COR-L47 (cell line): ENCODE results near the gene C2CD5.

Source experiments
- DNase-seq: peaks from one replicate; lab custom pipeline; 2025; lab: John Stamatoyannopoulos, UW

Gene C2CD5

DNA sequence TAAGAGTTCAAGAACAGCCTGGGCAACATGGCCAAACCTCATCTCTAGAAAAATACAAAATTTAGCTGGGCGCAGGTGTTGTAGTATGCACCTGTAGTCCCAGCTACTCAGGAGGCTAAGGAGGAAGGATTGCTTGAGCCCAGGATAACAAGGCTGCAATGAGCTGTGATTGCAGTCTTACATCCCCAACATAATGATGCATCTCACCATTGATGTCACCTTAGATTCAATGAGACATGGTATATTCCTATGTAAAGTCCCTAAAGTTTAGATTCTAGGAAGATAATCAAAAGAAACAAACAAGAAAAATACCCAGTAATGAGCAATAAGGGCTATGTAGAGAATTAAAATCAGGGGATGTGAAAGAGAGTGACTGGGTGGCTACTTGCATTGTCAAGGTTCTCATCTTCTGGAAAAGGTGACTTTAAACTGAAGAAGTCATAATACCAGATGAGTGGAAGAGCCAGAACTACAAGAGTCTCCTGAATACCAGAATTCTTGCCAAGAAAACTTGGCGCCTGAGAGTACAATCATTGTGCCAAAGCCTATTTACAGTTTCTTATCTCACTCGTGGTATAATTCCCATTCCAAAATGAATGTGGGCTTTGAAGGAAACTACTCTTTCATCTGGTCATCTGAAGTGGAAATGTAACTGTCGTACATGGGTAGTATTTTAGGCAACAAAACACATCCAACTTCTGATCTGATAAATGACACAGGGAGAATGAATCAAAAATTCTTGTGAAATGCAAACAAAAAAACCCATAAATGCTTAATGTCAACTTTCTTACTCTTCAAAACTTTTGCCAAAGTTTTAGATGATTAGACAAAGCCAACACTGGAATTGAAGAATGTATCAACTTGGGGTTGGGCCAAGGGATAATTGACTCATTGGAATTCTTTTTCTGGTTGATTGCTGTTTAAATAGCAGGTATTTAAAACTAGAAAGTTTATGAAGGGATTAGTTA is 128.7 kb downstream of the C2CD5 start:
- DNase-seq, result no peak

DNA sequence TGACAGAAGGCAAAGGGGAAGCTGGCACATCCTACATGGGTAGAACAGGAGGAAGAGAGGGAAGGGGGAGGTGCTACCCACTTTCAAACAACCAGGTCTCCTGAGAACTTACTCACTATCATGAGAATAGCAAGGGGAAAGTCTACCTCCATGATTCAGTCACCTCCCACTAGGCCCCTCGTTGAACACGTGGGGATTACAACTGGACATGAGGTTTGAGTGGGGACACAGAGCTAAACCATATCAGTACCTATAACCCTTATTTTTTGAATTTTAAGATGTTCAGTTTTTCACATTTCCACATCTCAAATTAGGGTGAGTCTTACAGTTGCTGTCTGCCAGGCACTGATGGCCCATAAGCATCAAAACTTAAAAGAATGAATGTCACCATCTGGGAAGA is 129.6 kb downstream of the C2CD5 start:
- DNase-seq, result no peak

DNA sequence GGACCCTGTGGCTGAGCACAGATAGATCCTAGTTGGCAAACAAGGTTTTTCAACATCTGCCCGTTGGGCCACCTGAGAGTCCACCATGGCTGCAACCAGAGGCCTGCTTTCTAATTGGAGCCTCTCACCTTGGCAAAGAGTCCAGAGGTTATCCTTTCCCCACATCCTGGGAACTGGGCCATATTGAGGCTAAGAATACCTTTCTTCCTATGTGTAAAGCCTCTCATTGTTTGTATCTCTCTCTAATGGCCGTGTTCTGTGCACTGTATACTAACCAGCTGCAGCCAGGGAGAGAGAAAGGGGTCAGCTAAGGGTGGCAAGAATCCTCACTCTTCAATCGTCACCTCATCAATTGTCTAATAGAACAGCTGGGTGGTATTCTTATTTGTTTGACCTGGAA is 130.8 kb downstream of the C2CD5 start:
- DNase-seq, result no peak

DNA sequence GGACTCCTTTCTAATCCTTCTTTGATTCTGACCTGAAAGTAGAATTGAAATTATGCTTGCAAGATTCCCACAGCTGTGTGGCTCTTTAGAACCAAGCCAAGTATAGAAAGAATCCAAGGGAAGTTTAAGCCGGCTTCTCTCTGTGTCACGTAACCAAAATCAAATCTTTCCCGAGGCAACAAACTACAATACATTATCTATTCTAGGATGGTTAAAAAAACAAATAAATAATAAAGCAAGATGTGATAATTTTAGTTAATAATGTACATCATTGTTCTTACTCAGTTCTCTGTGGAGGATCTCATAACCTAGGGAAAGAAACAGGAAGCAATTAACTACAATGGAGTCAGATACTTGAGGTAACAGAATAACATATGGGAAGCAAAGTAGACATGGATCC is 131.8 kb downstream of the C2CD5 start:
- DNase-seq, result no peak

DNA sequence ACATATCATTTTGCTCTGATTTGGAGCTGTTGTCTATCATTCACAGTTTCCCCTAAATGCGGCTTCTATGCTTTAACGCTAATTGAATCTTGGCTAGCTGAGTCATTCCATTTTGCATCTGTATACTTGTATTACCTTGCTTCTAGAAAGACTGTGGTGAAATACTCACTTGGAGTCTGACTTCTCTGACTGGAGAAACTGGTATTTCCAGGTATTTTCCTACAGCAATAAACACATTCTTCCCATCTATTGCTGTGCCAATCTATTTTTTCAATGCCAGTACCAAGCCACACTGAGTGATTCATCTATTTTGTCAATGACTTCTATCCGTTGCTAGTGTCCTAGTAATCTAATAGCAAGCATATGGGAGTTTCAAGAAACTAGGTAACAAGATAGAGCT is 133.9 kb downstream of the C2CD5 start:
- DNase-seq, result no peak

DNA sequence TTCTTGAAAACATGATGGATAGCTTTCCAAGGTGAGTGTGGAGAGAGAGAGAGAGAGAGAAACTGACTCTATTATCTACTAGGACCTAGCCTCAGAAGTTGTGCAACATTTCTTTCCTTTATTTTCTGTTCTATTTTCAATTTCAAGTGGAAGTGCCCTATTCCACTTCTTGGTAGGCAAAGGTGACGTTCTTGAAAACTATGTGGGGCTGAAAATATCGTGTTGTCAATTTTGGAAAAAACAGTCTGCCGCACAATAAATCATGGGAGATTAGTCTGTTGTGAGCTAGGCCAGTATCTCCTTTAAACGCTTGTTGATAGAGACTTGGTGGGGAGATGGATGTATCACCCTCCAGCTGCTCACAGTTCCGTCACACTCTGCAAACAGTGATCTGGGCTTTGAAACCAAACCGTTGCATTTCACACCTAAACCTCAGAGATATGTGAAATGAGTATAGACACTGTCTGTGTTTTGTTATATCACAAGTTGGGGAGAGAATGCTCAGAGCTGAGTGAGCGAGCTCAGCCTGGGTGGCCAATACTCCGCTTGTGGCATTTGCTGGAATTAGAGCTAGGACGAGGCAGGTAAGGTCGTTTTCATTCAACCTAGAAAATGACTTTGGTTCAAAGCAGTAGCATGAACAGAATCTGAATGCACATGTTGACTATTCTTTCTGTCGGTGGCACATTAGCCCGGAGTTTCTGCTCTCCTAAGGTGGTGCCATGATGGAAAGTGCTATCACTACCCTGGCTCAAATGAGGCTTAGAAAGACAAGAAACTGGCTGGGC is 134.8 kb downstream of the C2CD5 start:
- no peak for DNase-seq

DNA sequence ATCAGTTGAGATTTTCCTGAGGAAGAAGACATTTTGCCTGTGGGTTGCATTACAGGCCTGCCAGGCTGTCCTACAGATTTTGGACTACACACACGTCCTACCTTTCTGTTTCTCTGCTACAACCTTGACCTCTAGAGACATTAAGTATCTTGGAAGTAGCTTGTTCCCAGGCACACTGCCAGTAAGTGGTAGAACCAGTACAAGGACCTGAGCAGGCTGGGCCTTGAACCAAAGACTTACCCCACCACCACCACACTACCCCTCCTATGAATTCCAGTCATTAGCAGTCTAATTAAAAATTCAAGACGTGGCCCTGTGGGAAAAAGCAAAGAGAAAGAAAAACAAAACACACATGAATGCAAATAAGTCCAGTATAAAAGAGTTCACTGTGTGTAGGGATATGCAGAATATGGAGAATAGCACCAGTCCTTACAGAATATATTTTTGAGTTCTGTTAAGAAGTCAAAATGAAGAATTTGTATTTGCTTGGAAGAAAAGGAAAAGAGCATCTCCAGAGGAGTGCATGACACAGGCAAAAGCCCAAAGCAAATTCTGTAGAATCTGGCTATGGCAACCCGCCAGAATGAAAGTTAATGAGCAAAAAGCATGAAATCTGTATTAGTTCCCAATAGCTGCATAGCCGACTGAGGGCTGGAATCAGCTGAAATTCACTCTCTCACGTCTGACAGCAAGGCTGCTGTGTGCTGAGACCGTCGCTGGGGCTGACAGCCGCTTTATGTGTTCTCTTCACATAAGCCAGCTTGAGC is 135.5 kb downstream of the C2CD5 start:
- no peak for DNase-seq

DNA sequence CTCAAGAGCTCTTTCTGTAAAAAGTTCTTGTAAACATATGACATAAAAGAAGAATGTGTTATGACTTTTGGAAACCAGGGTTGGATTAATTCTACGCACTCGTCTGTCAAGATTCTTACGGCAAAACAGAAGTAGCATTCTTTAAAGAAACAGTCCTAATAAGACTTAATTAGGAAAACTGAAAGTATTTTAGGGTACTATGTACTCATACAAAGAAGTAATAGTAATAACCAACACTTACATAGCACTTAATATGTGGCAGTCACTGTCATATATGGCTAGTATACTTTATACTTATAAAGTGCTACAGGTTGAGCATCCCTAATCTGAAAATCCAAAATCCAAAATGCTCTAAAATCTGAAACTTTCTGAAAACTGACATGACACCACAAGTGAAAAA is 136.9 kb downstream of the C2CD5 start:
- DNase-seq, result no peak

DNA sequence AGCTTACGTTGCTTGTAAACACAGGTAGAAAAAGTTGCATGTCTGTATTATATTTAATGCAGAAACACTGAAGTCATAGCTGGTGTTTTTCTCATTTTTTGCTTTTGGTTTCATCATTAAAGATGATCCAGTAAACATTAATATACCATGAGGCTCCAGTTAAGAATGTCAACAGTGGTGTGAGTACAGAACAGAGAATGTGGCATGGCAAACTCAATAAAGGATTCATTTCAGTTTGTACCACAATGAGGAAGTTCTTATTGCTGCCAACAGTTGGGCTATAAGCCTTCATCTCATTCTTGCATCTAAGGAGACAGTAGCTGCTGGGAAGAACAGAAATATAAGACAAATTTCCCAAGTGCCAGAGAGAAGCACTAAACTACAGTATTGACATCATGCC is 137.7 kb downstream of the C2CD5 start:
- no peak for DNase-seq

DNA sequence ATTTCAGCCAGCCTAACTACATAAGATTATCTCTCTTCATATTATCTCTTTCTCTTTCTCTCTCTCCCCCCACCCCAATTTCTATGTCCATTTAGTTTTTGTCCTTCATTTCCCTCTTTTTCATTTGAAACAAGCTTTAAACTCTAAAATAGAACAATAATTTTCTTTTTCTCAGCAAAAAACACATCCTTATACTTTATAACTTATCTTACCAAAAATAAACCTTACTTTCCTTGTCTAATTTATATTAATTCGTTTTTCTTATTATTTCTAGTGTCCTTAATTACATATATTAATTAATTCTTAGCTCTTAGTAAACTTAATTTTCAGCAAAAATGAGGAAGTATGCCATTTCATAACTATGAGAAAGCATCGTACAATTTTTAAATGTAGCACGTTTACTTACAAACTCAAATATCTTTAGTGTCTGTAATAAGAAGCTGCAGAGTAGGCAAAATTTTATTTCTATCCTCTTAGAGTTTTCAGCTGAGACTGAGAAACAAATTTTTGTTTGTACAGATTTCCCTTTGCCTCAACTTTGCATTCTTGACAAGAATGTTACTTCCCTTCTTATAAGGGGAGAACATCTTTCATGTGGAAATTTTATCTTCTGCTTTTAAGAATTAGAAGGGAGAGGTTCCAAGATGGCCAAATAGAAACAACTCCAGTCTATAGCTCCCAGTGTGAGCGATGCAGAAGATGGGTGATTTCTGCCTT is 144.7 kb downstream of the C2CD5 start:
- no peak for DNase-seq
